ENCODE data around the gene MCM3. TPM values are rescaled to one million over a fixed set of nuclear protein-coding genes. Genes with fewer than 3 reads are reported as not detected.

The MCM3 gene
- total RNA-seq, 1 donor from 2014 or later, result 21.6 TPM

- H3K9me3 ChIP-seq (ENCODE audit: insufficient read depth, low read depth, low read length), result no peaks in the 10 kb centered on the region
- peaks cover 3% of the 10 kb centered on the region for H3K27me3 Mint-ChIP-seq (ENCODE audit: low read depth, unreplicated experiment)
- H3K4me3 ChIP-seq (ENCODE audit: insufficient read depth, low read depth, low read length), result no peak overlapping the region
- no peak overlapping the region for H3K4me2 ChIP-seq (ENCODE audit: low read length)
- TF ChIP-seq, protein P1, sequence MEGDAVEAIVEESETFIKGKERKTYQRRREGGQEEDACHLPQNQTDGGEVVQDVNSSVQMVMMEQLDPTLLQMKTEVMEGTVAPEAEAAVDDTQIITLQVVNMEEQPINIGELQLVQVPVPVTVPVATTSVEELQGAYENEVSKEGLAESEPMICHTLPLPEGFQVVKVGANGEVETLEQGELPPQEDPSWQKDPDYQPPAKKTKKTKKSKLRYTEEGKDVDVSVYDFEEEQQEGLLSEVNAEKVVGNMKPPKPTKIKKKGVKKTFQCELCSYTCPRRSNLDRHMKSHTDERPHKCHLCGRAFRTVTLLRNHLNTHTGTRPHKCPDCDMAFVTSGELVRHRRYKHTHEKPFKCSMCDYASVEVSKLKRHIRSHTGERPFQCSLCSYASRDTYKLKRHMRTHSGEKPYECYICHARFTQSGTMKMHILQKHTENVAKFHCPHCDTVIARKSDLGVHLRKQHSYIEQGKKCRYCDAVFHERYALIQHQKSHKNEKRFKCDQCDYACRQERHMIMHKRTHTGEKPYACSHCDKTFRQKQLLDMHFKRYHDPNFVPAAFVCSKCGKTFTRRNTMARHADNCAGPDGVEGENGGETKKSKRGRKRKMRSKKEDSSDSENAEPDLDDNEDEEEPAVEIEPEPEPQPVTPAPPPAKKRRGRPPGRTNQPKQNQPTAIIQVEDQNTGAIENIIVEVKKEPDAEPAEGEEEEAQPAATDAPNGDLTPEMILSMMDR (IDR thresholded peaks at IDR 0.05; ENCODE audit: insufficient read depth, low read depth, low read length), result no peak
- no peak for TF ChIP-seq EZH2 (IDR thresholded peaks at IDR 0.05; ENCODE audit: insufficient read depth, low read length)
- H3K27ac Mint-ChIP-seq (ENCODE audit: unreplicated experiment), result no peak overlapping the region
- H2AFZ ChIP-seq (ENCODE audit: low read depth, low read length), result no peak overlapping the region
- H3K4me1 Mint-ChIP-seq (ENCODE audit: low read depth, unreplicated experiment), result peaks cover 6% of the 10 kb centered on the region
- no peaks in the 10 kb centered on the region for H3K9me3 Mint-ChIP-seq (ENCODE audit: unreplicated experiment)
- no peaks in the 10 kb centered on the region for H3K36me3 ChIP-seq (ENCODE audit: insufficient read depth, low read length)
- no peaks in the 10 kb centered on the region for H4K20me1 ChIP-seq (ENCODE audit: insufficient read depth, low read length)
- H3K36me3 Mint-ChIP-seq (ENCODE audit: low read depth, unreplicated experiment), result no peaks in the 10 kb centered on the region
- no peak overlapping the region for H3K4me3 Mint-ChIP-seq (ENCODE audit: unreplicated experiment)
- FAIRE-seq, result no peak
- H3K4me1 ChIP-seq (ENCODE audit: insufficient read depth, low read length), result no peaks in the 10 kb centered on the region
- no peaks in the 10 kb centered on the region for H3K79me2 ChIP-seq (ENCODE audit: insufficient read depth, low read length)
- no peak overlapping the region for H3K9ac ChIP-seq (ENCODE audit: low read length)
- no peak for DNase-seq (ENCODE audit: low read depth)
- H3K27ac ChIP-seq (ENCODE audit: low read depth, low read length), result no peak overlapping the region
- H3K27me3 ChIP-seq (ENCODE audit: insufficient read depth, low read length), result no peaks in the 10 kb centered on the region
Observed at GRCh38 chr6:52331793-52332457, 47.4 kb upstream of the MCM3 start.

- no peak overlapping the region for H3K27ac ChIP-seq (ENCODE audit: low read depth, low read length)
- Mint-ChIP-seq H3K27me3 (ENCODE audit: low read depth, unreplicated experiment) (peaks cover 8% of the 10 kb centered on the region), H3K4me3 (ENCODE audit: unreplicated experiment) (no peak overlapping the region), H3K36me3 (ENCODE audit: low read depth, unreplicated experiment) (no peaks in the 10 kb centered on the region), H3K4me1 (ENCODE audit: low read depth, unreplicated experiment) (peaks cover 10% of the 10 kb centered on the region), H3K27ac (ENCODE audit: unreplicated experiment) (no peak overlapping the region), H3K9me3 (ENCODE audit: unreplicated experiment) (no peaks in the 10 kb centered on the region)
- H3K4me2 ChIP-seq (ENCODE audit: low read length), result no peak overlapping the region
- FAIRE-seq (no peak), DNase-seq (ENCODE audit: low read depth) (no peak)
- no peaks in the 10 kb centered on the region for H3K27me3 ChIP-seq (ENCODE audit: insufficient read depth, low read length)
- no peak overlapping the region for H3K9ac ChIP-seq (ENCODE audit: low read length)
- TF ChIP-seq EZH2 (IDR thresholded peaks at IDR 0.05; ENCODE audit: insufficient read depth, low read length), result no peak
- TF ChIP-seq, protein P1 (IDR thresholded peaks at IDR 0.05; ENCODE audit: insufficient read depth, low read depth, low read length), result no peak
- H3K4me1 ChIP-seq (ENCODE audit: insufficient read depth, low read length), result no peaks in the 10 kb centered on the region
- no peaks in the 10 kb centered on the region for H3K9me3 ChIP-seq (ENCODE audit: insufficient read depth, low read depth, low read length)
- H2AFZ ChIP-seq (ENCODE audit: low read depth, low read length), result no peak overlapping the region
- no peaks in the 10 kb centered on the region for H4K20me1 ChIP-seq (ENCODE audit: insufficient read depth, low read length)
- no peaks in the 10 kb centered on the region for H3K36me3 ChIP-seq (ENCODE audit: insufficient read depth, low read length)
- no peak overlapping the region for H3K4me3 ChIP-seq (ENCODE audit: insufficient read depth, low read depth, low read length)
- no peaks in the 10 kb centered on the region for H3K79me2 ChIP-seq (ENCODE audit: insufficient read depth, low read length)
Observed at GRCh38 chr6:52330470-52330869, 45.9 kb upstream of the MCM3 start.

GRCh38 chr6:52328729-52329128, 44.2 kb upstream of the MCM3 start:
- Histone ChIP-seq H3K9me3 (ENCODE audit: insufficient read depth, low read depth, low read length) (no peaks in the 10 kb centered on the region), H3K27me3 (ENCODE audit: insufficient read depth, low read length) (no peaks in the 10 kb centered on the region), H3K4me2 (ENCODE audit: low read length) (no peak overlapping the region), H2AFZ (ENCODE audit: low read depth, low read length) (no peak overlapping the region), H3K79me2 (ENCODE audit: insufficient read depth, low read length) (no peaks in the 10 kb centered on the region), H3K9ac (ENCODE audit: low read length) (no peak overlapping the region), H3K4me1 (ENCODE audit: insufficient read depth, low read length) (no peaks in the 10 kb centered on the region), H4K20me1 (ENCODE audit: insufficient read depth, low read length) (no peaks in the 10 kb centered on the region), H3K27ac (ENCODE audit: low read depth, low read length) (no peak overlapping the region), H3K36me3 (ENCODE audit: insufficient read depth, low read length) (no peaks in the 10 kb centered on the region), H3K4me3 (ENCODE audit: insufficient read depth, low read depth, low read length) (no peak overlapping the region)
- no peak overlapping the region for H3K4me3 Mint-ChIP-seq (ENCODE audit: unreplicated experiment)
- no peak for DNase-seq (ENCODE audit: low read depth)
- H3K27me3 Mint-ChIP-seq (ENCODE audit: low read depth, unreplicated experiment), result peaks cover 10% of the 10 kb centered on the region
- no peaks in the 10 kb centered on the region for H3K36me3 Mint-ChIP-seq (ENCODE audit: low read depth, unreplicated experiment)
- no peak for TF ChIP-seq EZH2 (IDR thresholded peaks at IDR 0.05; ENCODE audit: insufficient read depth, low read length)
- TF ChIP-seq, protein P1 (IDR thresholded peaks at IDR 0.05; ENCODE audit: insufficient read depth, low read depth, low read length), result no peak
- H3K4me1 Mint-ChIP-seq (ENCODE audit: low read depth, unreplicated experiment), result peaks cover 7% of the 10 kb centered on the region
- no peak for FAIRE-seq
- no peaks in the 10 kb centered on the region for H3K9me3 Mint-ChIP-seq (ENCODE audit: unreplicated experiment)
- no peak overlapping the region for H3K27ac Mint-ChIP-seq (ENCODE audit: unreplicated experiment)
